ENCODE measurements around the gene FANCD2. TPM values are rescaled to one million over a fixed set of nuclear protein-coding genes. Genes with fewer than 3 reads are reported as not detected.

The FANCD2 gene
- total RNA-seq: 3.1 and 7.4 TPM in 2 replicates

DNA sequence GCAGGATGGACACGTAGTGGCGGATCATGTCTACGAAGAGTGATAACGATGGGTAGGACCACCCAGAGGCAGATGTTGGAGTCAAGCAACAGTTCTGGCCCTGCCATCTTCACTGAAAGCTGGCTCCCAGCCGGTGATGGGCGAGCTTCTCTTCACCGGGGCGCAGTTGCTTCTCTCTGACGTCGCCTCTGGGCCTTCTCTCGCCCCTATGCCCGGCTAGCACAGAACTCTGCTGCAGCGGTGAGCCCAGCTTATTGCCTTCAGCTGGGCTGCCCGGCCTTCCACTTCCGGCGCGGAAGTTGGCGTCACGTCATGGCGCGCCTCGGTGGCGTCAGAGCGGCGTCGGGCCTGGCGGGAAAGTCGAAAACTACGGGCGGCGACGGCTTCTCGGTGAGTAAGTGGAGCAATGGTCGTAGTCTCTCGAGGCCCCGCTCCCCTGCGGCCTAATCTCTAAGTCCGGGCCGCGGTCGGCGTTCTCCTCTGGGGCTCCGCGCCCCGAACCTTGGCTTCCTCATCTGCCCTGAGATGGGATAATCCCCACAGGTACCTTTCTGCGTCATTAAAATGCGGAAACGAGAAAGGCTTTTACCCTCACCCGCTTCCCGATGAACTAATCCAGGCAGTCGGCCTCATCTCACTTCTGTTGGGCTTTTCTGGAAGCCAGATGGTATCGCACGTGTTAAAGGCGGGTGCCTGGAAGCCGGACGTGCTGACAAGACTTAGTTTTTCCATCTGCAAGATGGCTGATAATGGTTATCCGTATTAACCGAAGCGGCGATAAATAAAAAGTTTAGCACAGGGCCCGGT is at the start of gene FANCD2:
Gene FANCD2 (plus strand): TSS at position 354 of the 807 bp plus-strand sequence. CDS start 2,221 bp downstream, outside the sequence.

DNA sequence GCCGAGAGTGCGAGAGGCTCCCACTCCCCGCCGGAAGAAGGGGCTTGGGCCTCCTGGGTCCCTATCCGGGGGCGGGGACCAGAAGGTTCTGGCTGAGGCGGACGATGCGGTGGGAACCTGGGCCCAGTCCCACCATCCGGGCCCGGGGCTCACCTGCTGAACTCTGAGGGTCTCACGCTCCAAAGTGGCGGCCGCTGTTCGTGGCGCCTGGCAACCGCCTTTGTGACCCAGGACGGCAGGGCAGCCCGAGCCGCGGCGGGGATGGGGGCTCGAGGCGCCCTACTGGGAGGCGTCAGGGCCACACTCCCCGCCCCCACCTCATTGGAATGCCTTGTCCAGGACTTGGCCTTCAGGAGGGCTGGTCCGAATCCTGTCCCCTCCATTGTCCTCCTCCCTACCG is 81.9 kb downstream of the FANCD2 start, which contains the start of gene FANCD2OS:
Gene FANCD2OS (minus strand): TSS at position 165 of the 400 bp plus-strand sequence. CDS start 3,481 bp downstream, outside the sequence.

DNA sequence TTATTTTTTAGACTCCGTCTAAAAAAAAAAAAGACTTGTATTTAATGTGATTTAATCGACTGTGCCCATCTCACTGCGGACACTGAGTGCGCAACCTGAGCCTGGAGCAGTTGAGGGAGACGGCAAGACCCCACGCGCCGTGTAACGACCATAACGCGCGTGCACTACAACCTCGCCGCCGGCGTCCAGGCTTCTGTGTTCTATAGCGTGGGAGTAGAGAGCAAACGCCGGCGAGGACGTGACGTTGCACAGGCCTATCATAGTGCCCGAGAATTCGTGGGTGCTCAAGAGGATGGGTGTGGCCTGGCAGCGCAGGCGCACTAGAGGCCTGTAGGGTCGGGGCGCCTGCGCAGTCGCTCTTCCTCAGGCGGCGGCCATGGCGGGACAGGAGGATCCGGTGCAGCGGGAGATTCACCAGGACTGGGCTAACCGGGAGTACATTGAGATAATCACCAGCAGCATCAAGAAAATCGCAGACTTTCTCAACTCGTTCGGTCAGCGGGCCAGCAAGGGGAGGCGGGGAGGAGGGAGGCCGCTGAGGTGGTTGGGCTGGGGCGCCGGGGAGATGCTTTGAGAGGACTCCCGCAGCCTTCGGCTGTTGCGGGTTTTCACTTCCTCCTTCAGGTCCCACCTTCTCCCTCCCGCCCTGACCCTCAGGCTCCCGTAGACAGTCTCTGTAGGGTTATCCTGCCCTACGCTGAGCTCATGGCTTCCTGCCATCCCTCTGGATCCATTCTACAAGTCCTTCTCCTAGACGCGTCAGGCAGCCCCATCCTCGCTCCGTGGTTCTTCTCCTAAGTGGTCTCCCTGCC is 89.3 kb downstream of the FANCD2 start, which contains the start of gene BRK1:
Gene BRK1 (plus strand): TSS at position 350 of the 812 bp plus-strand sequence. CDS start 27 bp downstream, at position 377.

Other genes starting within 250 kb of the FANCD2 start
- gene TADA3, start 234.0 kb upstream of the FANCD2 start, total RNA-seq: 63.9 and 89.1 TPM in 2 replicates
- 147 and 160 TPM in 2 replicates for gene ARPC4, start 233.4 kb upstream of the FANCD2 start, total RNA-seq
- gene TTLL3, start 216.2 kb upstream of the FANCD2 start, total RNA-seq: 19.8 and 28.8 TPM in 2 replicates
- 17.5 and 22.3 TPM in 2 replicates for gene RPUSD3, start 182.4 kb upstream of the FANCD2 start, total RNA-seq
- gene CIDEC, start 146.2 kb upstream of the FANCD2 start, total RNA-seq: not detected in 2 replicates
- 23.5 and 23.8 TPM in 2 replicates for gene JAGN1, start 135.8 kb upstream of the FANCD2 start, total RNA-seq
- gene IL17RE, start 123.6 kb upstream of the FANCD2 start, total RNA-seq: 0.89 and 2.1 TPM in 2 replicates
- gene IL17RC, start 109.3 kb upstream of the FANCD2 start, total RNA-seq: 22.2 and 32.3 TPM in 2 replicates
- gene CRELD1, start 92.6 kb upstream of the FANCD2 start, total RNA-seq: 76.0 and 154 TPM in 2 replicates
- gene PRRT3, start 74.0 kb upstream of the FANCD2 start, total RNA-seq: 3.9 and 4.7 TPM in 2 replicates
- gene EMC3, start 39.6 kb upstream of the FANCD2 start, total RNA-seq: 61.7 and 97.5 TPM in 2 replicates
- gene FANCD2OS, start 81.8 kb downstream of the FANCD2 start, total RNA-seq: not detected in 2 replicates
- 80.3 and 90.6 TPM in 2 replicates for gene BRK1, start 89.2 kb downstream of the FANCD2 start, total RNA-seq
- 36.3 and 37.2 TPM in 2 replicates for gene VHL, start 115.3 kb downstream of the FANCD2 start, total RNA-seq
- 5.9 and 22.7 TPM in 2 replicates for gene IRAK2, start 138.5 kb downstream of the FANCD2 start, total RNA-seq
- gene TATDN2, start 222.0 kb downstream of the FANCD2 start, total RNA-seq: 16.4 and 18.3 TPM in 2 replicates

Measured in smooth muscle cell of the pulmonary artery (primary cell).